ENCODE measurements around the gene PLA2G2A.
"Not testable (repeated sequence)": the region's sequence is repeated elsewhere in the genome, so short reads cannot be mapped to it uniquely, and the experiment has no call there.

PLA2G2A gene, protein sequence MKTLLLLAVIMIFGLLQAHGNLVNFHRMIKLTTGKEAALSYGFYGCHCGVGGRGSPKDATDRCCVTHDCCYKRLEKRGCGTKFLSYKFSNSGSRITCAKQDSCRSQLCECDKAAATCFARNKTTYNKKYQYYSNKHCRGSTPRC

DNA sequence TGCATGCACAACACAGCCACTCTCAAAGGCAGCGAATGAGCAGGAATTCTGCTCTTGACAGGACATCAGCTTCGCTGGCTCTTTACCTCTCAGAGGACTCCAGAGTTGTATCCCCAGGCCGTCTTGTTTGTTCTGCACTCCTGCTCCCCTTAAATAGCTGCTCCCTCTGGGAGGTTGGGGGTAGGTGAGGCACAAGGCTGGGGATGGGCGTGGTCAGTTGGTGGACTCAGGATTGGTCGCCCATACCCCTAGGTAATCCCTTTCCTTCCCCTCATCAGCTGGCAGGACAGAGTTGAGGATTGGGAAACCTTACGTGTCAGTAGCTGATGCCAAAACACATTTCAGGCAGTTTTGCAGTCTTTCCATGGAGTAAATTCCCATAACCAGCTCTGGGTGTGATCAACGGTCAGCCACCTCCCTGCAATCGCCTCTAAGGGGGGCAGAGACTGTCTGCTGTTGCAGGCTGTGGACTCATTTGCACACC, at the start of gene PLA2G2A:
PLA2G2A (minus strand) TSS at position 125 of the 484 bp plus-strand sequence. CDS start 845 bp downstream, outside the sequence.
- no peak for DNase-seq (ENCODE audit: low spot score)

DNA sequence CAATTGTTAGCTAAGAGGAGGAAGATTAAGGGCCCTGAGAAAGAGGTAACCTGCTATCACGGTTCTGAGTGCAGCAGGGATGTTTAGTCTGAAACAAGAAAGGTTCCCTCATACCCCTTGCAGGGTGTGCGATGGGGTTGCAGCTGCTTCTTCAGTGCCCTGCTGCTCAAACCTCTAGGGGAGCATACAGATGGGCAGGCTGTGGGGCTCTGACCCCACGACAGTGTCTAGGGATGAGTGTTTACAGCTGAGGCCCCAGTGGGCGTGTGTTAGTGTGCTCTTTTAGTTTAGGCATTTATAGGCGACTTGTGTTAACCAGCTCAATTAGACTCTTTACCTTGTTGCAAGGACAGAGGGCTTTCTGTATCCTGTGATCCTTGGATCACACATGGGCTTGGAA, 49.3 kb upstream of the PLA2G2A start:
- DNase-seq (ENCODE audit: low spot score), result no peak

DNA sequence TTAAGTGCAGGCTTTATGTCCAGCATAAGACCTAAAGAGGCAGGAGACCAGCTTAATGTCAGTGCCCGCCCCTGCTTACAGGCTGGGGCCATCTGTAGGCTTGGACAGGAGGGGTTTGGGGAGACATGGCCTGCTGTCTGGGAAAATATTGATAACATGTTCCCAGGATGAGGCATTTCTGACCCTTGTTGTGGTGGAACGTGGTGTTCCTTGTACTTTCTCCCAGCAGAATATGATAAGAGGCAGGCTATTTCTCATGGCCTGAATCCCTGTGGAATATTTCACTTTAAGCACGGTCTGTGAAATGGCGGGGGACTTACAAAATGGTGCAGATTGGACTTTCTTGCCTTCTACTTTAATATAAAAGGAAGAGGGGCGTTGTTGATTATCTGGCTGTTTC, 48.7 kb upstream of the PLA2G2A start:
- DNase-seq (ENCODE audit: low spot score), result no peak

DNA sequence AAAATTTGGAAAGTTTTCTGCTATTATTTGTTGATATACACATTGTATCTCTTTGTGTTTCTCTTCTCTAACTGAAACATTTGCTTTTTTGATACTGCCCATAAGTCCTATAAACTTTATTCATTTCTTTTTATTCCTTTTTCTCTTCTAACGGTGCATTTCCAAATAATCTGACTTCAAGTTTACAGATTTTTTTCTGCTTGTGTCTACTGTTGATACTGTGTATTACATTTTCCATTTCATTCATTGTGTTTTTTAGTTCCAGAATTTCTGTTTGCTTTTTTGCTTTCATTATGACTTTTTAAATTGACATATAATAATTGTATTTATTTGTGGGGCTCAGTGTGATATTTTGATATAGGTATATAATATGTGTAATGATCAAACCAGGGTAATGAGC, 38.3 kb upstream of the PLA2G2A start:
- no peak for DNase-seq (ENCODE audit: low spot score)

DNA sequence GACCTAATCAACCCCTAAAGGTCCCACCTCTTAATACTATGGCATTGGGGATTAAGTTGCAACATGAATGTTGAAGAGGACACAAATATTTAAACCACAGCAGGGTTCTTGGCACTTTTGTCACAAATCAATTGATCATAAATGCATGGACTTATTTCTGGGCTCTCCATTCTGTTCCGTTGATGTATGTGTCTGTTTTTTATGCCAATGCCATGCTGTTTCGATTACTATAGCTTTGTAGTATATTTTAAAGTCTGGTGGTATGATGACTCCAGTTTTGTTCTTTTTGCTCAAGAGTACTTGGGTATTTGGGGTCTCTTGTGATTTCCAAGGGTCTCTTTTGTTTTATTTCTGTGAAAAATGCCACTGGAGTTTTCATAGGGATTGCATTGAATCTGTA, 34.7 kb upstream of the PLA2G2A start:
- no peak for DNase-seq (ENCODE audit: low spot score)

DNA sequence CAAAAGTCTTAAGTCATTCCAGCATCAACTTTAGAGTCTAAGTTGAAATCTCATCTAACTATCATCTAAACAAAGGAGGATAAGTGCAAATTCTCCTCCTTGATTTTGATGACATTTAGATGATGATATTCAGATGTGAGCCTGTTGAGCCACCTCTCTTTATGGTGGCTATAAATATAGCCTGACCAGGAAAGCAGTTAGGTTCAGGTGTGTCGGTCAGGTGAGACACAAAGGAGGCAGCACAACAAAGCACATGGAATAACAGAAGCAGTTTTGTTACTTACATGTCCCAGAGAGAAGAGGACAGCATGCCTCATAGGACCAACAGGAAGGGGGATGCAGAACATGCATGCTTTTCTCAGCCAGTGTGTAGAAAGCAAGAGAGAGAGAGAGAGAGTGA, 30.6 kb upstream of the PLA2G2A start:
- no peak for DNase-seq (ENCODE audit: low spot score)

DNA sequence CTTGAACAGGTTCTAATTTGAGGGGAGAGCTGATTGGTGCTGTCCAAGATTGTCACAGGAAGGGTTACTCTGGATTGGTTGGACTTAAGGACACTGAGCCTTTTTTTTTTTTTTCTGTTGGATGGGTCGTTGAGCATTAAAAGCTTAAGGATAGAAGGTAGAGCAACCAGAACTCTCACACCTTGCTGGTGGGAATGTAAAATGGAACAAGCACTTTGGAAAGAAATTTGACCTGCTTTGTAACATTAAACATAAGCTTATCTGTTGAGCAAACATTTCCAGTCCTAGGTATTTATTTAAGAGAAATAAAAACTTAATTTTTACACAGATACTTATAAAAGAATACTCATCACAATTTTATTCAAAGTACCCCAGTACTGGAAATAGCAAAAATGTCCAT, 29.8 kb upstream of the PLA2G2A start:
- DNase-seq (ENCODE audit: low spot score), result no peak

DNA sequence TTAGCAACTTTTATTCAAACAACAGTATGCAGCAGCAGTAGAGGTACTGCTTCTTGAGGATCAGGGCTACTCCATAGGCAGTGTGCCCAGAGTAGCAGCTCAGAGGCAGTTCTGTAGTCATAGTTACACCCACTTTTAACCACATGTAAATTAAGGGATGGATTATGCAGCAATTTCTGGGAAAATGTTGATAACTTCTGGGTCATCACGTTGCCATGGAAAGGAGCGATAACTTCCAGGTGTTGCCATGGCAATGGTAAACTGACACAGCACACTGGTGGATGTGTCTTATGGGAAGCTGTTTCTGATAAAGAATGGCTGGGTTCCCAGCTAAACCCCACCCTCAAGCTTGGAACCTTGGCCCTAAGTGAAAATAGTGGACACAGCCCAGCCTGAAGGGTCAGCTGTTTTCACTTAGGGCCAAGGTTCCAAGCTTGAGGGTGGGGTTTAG, 29.0 kb upstream of the PLA2G2A start:
- DNase-seq (ENCODE audit: low spot score), result no peak

DNA sequence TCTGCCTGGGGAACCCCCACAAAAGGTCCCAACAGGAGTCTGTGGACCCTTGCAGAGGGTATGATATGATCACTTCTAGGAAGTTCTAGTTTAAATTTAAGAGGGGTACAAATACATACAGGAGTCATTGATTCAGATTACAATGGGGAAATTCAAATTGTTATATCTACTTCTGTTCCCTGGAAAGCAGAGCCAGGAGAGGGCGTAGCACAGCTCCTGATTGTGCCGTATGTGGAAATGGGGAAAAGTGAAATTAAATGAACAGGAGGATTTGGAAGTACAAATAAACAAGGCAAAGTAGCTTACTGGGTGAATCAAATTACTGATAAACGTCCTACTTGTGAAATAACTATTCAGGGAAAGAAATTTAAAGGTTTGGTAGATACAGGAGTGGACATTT, 19.4 kb upstream of the PLA2G2A start:
- not testable (repeated sequence) for DNase-seq (ENCODE audit: low spot score)

DNA sequence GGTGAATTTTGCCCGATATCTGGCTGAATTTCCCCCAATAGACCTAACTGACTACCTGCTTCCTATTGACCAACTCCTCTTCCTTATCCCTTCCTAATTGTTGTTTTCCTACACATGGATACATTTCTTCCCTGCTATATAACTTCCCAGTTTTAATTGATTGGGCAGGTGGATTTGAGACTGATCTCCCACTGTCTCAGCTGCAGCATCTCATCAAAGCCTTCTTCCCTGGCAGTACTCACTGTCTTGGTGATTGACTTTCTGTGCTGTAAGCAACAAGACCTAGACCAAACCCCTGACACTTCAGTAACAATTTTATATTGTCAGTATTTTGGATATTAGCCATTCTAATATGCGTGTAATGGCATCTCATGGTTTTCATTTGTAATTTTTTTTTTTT, 11.3 kb upstream of the PLA2G2A start:
- DNase-seq (ENCODE audit: low spot score), result no peak

DNA sequence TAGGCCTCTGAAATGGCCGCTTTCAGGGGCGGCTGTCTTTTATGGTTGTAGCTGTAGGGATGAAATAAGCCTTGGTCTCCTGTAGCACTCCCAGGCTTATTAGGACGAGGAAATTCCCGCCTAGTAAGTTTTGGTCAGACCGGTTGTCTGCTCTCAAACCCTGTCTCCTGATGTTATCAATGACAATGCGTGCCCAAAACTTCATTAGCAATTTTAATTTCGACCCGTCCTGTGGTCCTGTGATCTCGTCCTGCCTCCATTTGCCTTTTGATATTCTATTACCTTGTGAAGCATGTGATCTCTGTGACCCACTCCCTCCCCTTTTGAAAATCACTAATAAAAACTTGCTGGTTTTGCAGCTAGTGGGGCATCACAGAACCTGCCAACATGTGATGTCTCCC, 10.8 kb upstream of the PLA2G2A start:
- not testable (repeated sequence) for DNase-seq (ENCODE audit: low spot score)

DNA sequence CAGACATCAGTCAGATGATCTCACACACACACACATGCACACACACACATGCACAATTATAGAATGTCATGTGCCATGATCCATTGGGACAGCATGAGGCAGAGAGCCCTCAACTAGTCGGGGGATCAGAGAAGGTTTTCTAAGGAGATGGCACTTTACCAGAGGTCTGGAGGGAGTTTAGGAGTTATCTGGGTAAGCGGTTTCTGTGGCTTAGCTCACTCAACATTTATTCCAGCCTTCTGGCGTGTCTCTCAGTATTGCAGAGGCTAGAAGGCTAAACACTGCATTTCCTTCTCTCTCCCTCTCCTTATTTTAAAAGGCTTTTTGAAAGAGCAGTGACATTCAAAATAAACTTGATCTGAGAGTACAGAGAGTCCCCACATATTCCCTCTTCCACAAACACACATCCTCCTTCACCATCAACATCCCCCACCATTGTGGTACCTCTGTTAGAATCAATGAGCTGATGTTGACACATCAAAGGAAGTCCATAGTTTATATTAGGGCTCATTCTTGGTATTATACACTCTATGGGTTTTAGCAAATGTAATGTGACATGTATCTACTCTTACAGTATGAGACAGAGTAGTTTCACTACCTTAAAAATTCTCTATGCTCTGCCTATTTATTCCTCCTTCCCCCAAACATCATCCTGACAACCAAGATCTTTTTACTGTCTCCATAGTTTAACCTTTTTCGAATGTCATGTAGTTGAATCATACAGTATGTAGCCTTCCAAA, 9.0 kb upstream of the PLA2G2A start:
- no peak for DNase-seq (ENCODE audit: low spot score)

DNA sequence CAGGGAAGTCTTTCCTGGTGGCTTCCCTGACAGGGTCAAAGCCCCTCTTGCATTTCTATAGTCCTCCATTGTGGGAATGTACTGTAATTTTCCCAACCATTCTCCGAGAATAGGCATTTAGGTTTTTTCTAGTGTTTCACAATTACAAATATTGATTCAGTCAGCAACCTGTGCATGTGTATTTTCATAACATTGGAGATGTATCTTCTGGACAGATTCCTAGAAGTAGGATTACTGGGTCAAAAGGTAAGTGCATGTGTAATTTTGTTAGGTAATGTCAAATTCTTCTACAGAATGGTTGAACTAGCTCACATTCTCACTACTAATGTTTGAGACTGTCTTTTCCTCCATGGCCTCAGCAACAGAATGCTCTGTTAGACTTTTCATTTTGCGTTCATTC, 8.3 kb upstream of the PLA2G2A start:
- DNase-seq (ENCODE audit: low spot score), result no peak

DNA sequence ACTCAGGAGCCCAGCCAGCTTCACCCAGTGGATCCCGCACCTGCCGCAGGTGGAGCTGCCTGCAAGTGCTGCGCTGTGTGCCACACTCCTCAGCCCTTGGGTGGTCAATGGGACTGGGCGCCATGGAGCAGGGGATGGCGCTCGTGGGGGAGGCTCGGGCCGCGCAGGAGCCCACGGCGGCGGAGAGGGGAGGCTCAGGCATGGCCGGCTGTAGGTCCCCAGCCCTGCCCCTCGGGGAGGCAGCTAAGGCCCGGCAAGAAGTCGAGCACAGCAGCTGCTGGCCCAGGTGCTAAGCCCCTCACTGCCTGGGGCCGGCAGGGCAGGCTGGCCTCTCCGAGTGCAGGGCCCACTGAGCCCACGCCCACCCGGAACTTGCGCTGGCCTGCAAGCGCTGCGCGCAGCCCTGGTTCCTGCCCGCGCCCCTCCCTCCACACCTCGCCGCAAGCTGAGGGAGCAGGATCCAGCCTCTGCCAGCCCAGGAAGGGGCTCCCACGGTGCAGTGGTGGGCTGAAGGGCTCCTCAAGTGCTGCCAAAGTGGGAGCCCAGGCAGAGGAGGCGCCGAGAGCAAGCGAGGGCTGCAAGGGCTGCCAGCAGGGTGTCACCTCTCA, 5.1 kb upstream of the PLA2G2A start:
- not testable (repeated sequence) for DNase-seq (ENCODE audit: low spot score)

DNA sequence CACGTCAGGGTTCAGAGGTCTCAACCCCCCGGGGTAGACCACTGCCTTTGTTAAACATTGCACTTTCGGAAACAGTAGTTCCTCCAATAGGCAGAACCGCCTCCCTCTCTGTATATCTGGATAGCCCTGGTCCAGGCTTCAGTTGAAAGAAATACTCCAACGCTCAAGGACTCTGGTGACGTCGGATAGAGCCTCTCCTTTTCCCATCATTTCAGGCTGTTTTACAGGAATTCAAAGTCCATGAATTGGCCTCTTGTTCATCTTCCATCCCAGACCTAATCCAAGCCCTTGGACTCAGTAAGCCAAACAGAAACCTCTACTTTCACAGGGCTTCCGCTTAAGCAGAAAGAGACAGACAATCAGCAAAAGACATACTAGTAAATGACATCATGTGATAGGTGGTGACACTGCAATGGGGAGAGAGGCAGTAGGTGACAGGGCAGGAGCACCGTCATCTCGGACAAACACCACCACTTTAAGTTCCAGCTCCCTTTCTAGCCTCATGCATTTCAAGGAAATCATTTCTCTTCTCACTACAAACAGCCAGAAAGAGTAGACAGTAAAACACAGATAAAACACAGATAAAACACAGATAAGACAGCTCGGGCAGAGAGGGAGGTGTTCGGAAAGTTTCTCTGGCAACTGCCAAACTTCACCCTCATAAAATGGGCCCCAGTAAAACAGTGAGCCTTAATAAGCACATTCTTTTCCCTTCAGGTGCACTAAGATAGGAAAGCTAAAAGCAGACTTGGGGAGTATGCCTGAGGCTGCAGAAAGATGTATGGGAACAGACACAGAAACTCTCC, 2.3 kb upstream of the PLA2G2A start:
- no peak for DNase-seq (ENCODE audit: low spot score)

DNA sequence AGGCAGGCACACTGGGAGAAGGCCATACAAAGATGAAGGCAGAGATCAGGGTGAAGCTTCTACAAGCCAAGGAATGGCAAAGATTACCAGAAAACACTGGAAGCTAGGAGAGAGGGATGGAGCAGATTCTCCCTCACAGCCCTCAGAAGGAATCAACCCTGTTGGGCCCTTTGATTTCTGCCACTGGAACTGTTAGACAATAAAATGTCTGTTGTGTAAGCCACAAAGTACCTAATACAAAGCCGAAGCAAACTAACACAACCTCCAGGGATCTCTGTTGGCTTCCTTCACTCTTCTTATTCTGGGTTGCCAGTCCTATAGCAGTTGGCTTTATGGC, 1.7 kb upstream of the PLA2G2A start:
- DNase-seq (ENCODE audit: low spot score), result no peak

DNA sequence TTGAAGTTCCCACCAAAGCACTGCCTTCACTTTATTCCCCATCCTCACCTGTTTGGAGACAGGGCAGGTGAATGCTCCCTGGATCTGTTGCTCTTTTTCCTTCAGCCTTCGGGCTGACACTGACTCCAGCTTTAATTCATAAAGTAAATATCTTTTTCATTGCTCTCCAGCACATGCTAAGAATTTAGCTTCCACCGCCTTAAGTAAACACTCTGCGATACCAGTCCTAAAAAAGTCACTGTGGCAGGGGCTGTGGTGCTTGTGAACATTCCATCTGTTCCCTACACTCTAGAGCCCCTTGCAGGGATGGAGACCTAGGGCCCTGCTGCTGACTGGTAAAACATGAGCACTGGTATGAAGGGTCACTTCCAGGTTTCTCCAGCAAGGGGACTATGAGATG, 896 bp upstream of the PLA2G2A start:
- DNase-seq (ENCODE audit: low spot score), result no peak

DNA sequence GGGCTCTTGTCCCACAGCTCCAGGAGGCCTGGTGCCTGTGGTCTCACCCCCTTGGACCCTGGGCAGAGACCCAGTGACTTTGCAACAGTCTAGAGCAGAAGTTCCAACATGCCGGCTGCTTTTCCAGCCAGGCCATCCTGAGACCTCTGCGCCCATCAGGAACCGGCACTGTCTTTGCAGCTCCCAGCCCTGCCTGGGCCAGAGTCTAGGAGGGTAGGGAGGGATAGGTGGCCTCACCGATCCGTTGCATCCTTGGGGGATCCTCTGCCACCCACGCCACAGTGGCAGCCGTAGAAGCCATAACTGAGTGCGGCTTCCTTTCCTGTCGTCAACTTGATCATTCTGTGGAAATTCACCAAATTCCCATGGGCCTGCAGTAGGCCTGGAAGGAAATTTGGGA, 1.3 kb downstream of the PLA2G2A start:
- no peak for DNase-seq (ENCODE audit: low spot score)

DNA sequence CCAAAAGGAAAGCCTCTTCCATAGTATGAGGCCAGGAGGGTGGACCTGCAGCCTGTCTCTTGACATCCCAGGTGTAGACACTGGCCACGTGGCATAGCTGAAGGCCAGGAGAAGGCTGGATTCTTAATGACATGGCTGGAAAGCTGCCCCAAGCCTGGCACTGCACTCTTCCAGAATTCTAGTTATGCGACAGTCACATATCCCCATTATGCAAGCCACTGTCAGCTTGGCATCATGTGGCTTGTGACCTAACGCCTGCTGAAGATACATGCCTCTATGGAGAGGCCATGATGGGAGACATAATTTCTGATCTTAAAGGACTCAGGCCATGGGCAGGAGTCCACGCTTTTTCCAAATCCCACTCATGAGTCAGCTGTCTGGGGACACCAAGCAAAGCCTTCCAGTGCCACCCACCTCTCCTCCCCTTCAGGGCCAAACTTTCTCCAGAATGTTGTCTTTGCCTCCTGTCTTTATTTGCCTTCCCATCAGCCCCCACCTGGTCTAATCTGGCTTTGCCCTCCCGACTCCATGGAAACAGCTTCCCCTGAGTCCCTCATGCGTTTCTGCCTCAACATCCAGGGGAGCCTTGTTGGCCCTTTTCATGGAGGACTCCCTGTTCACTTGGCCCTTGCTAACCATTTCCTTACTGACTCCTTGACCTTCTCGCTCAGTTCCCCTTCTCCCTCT, 3.0 kb downstream of the PLA2G2A start:
- no peak for DNase-seq (ENCODE audit: low spot score)

DNA sequence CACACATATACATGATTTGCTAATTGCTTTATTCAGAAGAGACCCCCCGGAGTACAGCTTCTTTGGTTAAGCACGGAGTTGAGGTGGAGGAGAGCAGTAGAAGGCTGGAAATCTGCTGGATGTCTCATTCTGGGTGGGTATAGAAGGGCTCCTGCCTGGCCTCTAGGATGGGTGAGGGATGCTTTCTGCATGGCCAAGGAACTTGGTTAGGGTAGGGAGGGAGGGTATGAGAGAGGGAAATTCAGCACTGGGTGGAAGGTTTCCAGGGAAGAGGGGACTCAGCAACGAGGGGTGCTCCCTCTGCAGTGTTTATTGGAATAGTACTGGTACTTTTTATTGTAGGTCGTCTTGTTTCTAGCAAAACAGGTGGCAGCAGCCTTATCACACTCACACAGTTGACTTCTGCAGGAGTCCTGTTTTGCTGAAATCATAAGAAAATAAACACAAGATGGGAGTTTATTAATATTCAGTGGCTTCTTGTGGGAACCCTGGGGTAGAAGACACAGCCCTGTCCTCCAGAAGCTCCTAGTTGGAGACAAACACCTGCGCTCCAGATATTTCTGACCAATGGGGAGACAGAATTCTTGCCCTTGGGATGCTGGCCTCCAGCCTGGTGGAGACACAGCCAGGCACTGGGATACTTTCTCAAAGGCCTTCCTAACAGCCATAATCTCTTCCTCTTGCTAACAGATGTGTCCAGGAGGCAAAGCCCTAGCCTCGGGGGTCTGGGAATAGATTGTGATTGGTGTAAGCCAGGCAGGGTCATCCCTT, 3.8 kb downstream of the PLA2G2A start:
- DNase-seq (ENCODE audit: low spot score), result no peak

DNA sequence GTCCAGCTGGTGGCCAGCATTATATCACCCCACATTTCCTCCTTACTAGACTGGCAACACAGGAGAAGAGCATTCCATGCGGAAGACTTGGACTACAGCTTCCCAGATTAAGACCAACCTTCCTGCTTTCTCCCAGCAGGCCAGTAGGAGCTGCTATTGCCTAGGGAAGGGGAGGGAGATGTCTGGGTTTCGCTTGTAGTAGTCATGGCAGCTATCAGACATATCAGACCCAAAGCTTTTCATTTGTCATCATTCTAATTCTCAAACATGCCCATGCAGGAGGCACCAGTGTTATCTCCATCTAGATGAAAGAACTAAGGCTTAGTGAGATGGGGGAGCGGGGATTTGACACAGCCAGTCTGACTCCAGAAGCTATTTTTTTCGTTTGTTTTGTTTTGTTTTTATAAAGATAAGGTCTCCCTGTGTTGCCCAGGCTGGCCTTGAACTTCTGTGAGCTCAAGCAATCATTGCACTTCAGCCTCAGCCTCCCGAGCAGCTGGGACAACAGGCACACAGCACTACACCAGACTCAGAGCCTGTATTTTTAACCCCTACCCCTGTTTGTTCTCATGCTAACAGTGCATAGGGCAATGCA, 4.5 kb downstream of the PLA2G2A start:
- DNase-seq (ENCODE audit: low spot score), result no peak

Measured in ecto neural progenitor cell (in vitro differentiated cells).